Fibroblast of lung (primary cell): Measurements from ENCODE around the gene JAKMIP1.

Experiments used
- CTCF ChIP-seq, 2 donors: IDR thresholded peaks in 1 of 2; conservative IDR thresholded peaks in 1 of 2; 1 replicate in 1 of 2; 2 replicates in 1 of 2; pipeline ENCODE4 v1.5.1; 2011 to 2012; ENCODE audit warnings: low read length in 2 of 2, control low read depth in 1 of 2, inconsistent platforms in 1 of 2, low read depth in 1 of 2, mild to moderate bottlenecking in 1 of 2
- EZH2 ChIP-seq: IDR thresholded peaks from 2 replicates; pipeline ENCODE4 v1.5.1; 2012; ENCODE audit warnings: low read length, control low read depth, mild to moderate bottlenecking; ENCODE audit errors: missing control alignments

- TF ChIP-seq EZH2 (no peak), CTCF (conservative IDR thresholded peaks at IDR 0.05 in 1 of 2, IDR thresholded peaks at IDR 0.05 in 1 of 2; ENCODE audit: low read depth in 1 of 2, low read length in 2 of 2) (no peak)
Measured at GRCh38 chr4:6093671-6094070, 106.7 kb downstream of the JAKMIP1 start.
